ENCODE results near the gene TENM3.
"Not testable (repeated sequence)": the region's sequence is repeated elsewhere in the genome, so short reads cannot be mapped to it uniquely, and the experiment has no call there.

The TENM3 gene

DNA sequence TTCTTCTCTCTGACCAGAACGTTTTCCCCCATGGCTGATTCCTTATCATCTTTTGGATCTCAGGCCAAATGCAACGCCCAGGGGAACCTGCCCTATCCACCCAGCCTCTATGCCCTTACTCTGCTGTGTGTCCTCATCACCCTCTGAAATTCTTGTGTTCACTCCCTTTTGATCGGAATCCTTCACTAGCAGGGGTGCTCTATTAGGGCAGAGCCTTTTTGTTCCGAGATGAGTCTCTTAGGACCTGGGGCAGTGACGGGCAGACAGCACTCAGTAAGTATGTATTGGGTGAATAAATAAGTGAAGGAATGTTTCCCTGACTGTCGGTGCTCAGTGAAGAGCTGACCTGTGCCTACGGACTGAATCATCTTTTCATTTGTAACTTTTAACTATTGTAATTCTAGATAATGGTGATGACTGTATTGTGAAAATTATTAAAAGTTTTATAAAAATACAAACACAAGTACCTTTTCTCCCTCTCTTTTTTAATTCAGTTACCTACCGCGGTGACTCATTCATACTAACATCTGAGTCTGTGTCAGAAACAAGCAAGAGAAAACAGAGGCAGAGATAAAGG is 4.8 kb upstream of the TENM3 start:
- H3K4me1 ChIP-seq (ENCODE audit: insufficient read depth, poor library complexity, severe bottlenecking): peaks cover 30% of the 10 kb centered on the region
- peak overlapping the region; percentile 51 for H3K27ac ChIP-seq (ENCODE audit: poor library complexity, severe bottlenecking)
- H3K27me3 ChIP-seq (ENCODE audit: insufficient read depth, poor library complexity, severe bottlenecking): no peaks in the 10 kb centered on the region
- TF ChIP-seq, protein P1, sequence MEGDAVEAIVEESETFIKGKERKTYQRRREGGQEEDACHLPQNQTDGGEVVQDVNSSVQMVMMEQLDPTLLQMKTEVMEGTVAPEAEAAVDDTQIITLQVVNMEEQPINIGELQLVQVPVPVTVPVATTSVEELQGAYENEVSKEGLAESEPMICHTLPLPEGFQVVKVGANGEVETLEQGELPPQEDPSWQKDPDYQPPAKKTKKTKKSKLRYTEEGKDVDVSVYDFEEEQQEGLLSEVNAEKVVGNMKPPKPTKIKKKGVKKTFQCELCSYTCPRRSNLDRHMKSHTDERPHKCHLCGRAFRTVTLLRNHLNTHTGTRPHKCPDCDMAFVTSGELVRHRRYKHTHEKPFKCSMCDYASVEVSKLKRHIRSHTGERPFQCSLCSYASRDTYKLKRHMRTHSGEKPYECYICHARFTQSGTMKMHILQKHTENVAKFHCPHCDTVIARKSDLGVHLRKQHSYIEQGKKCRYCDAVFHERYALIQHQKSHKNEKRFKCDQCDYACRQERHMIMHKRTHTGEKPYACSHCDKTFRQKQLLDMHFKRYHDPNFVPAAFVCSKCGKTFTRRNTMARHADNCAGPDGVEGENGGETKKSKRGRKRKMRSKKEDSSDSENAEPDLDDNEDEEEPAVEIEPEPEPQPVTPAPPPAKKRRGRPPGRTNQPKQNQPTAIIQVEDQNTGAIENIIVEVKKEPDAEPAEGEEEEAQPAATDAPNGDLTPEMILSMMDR (IDR thresholded peaks at IDR 0.05; ENCODE audit: poor library complexity, severe bottlenecking): no peak
- DNase-seq (ENCODE audit: low spot score) (no peak), ATAC-seq (ENCODE audit: low read depth) (peak; percentile 71)
- H3K4me3 ChIP-seq (ENCODE audit: severe bottlenecking): no peak overlapping the region
- H3K36me3 ChIP-seq (ENCODE audit: low read depth): no peaks in the 10 kb centered on the region
- no peaks in the 10 kb centered on the region for H3K9me3 ChIP-seq (ENCODE audit: severe bottlenecking)

DNA sequence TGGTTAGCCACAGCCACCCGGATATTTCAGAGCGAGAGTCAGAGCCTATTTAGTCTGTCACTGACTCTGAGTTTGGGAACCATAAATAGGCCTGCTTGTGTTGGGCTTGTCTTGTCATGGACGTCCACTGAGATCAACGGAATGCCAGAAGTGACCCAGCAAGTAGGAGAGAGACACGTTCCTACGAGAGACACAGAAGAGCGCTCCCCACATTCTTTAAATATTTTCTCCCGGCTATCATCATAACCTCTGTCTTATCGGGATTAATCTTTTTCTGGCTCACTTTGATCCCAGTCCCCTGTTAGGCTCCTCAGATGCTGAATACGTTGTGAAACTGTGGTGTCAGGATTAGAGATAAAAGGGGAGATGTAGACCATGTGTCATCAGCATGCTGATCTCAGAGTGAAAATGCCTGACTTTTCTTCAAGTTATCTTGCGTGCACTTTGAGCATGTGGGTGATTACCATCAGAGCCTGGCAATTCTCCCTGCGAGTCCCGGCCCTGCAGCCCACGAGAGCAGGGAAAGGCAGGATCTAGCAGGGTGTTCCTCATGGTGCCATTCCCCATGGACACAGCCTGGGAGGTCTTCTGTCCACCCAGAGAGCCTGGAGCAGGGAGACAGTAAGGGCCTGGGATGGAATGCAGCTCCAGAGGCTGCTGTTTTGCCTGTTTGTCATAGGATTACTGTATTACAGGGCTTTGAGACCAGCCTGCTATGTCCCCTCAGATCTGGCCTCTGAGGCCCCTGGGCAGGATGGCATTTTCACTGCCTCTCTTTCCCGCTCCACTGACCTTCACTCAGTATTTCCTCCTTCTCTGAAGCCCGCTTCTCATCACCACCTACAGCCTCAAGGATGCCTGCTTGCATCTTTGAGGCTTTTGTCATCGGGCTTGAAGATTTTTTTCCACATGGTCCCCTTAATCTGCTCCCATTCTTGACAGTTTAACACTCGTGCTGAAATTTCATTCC is 2.8 kb upstream of the TENM3 start:
- Histone ChIP-seq H3K4me3 (ENCODE audit: severe bottlenecking) (no peak overlapping the region), H3K9me3 (ENCODE audit: severe bottlenecking) (no peaks in the 10 kb centered on the region), H3K27me3 (ENCODE audit: insufficient read depth, poor library complexity, severe bottlenecking) (no peaks in the 10 kb centered on the region), H3K27ac (ENCODE audit: poor library complexity, severe bottlenecking) (peak overlapping the region; percentile 51), H3K4me1 (ENCODE audit: insufficient read depth, poor library complexity, severe bottlenecking) (peaks cover 33% of the 10 kb centered on the region), H3K36me3 (ENCODE audit: low read depth) (no peaks in the 10 kb centered on the region)
- no peak for DNase-seq (ENCODE audit: low spot score)
- peak; percentile 64 for ATAC-seq (ENCODE audit: low read depth)
- TF ChIP-seq, protein P1 (IDR thresholded peaks at IDR 0.05; ENCODE audit: poor library complexity, severe bottlenecking): no peak

DNA sequence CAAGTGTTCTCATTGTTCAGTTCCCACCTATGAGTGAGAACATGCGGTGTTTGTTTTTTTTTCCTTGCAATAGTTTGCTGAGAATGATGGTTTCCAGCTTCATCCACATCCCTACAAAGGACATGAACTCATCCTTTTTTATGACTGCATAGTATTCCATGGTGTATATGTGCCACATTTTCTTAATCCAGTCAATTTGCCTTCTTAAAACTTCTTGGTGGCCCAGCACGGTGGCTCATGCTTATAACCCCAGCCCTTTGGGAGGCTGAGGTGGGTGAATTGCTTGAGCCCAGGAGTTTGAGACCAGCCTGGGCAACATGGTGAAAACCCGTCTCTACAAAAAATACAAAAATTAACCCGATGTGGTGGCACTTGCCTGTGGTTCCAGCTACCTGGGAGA is 942 bp upstream of the TENM3 start:
- not testable (repeated sequence) for H3K27ac ChIP-seq (ENCODE audit: poor library complexity, severe bottlenecking); H3K9me3 ChIP-seq (ENCODE audit: severe bottlenecking); H3K36me3 ChIP-seq (ENCODE audit: low read depth); DNase-seq (ENCODE audit: low spot score); ATAC-seq (ENCODE audit: low read depth); H3K27me3 ChIP-seq (ENCODE audit: insufficient read depth, poor library complexity, severe bottlenecking); H3K4me3 ChIP-seq (ENCODE audit: severe bottlenecking)
- H3K4me1 ChIP-seq (ENCODE audit: insufficient read depth, poor library complexity, severe bottlenecking): peaks cover 49% of the 10 kb centered on the region

DNA sequence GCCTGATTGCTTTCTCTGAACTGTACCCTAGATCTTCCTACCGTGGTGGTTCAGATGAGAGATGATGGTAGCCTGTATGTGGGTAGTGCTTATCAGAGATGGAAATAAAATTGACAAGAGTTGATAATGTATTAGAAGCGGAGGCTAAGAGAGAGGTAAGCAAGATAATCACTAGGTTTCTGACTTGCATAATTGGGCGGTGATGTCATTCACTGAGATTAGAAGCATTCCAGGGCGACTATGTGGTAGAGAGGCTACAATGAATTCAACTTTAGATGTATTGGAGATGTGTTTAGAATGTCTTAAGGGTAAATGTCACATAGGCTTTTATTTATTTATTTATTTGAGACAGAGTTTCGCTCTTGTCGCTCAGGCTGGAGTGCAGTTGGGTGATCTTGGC is 415 bp upstream of the TENM3 start:
- H3K27ac ChIP-seq (ENCODE audit: poor library complexity, severe bottlenecking): no peak overlapping the region
- H3K27me3 ChIP-seq (ENCODE audit: insufficient read depth, poor library complexity, severe bottlenecking): no peaks in the 10 kb centered on the region
- ATAC-seq (ENCODE audit: low read depth): no peak
- no peaks in the 10 kb centered on the region for H3K9me3 ChIP-seq (ENCODE audit: severe bottlenecking)
- H3K36me3 ChIP-seq (ENCODE audit: low read depth): no peaks in the 10 kb centered on the region
- H3K4me3 ChIP-seq (ENCODE audit: severe bottlenecking): no peak overlapping the region
- DNase-seq (ENCODE audit: low spot score): no peak
- peaks cover 49% of the 10 kb centered on the region for H3K4me1 ChIP-seq (ENCODE audit: insufficient read depth, poor library complexity, severe bottlenecking)
- TF ChIP-seq, protein P1 (IDR thresholded peaks at IDR 0.05; ENCODE audit: poor library complexity, severe bottlenecking): no peak

DNA sequence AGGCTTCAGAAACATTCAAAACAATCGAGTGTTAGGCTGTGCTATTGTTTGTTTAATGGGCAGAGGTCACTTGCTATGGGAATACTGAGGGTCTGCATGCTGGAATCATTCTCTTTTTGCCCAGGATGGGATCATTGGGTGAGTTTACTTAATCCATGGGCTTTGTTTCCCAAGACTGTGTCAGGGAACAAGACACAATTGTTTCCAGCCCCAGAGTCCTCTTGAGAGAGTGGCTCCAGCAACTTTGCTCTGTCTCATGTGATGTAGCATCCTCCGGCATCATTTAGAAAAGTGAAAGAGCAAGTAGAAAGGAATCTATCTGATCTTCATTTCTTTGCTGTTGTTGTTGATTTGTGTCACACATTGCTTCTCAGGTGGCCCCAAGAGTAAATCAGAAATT is 1.8 kb downstream of the TENM3 start:
- DNase-seq (ENCODE audit: low spot score) (no peak), ATAC-seq (ENCODE audit: low read depth) (no peak)
- no peak overlapping the region for H3K4me3 ChIP-seq (ENCODE audit: severe bottlenecking)
- H3K36me3 ChIP-seq (ENCODE audit: low read depth): no peaks in the 10 kb centered on the region
- H3K9me3 ChIP-seq (ENCODE audit: severe bottlenecking): no peaks in the 10 kb centered on the region
- TF ChIP-seq, protein P1 (IDR thresholded peaks at IDR 0.05; ENCODE audit: poor library complexity, severe bottlenecking): no peak
- H3K27me3 ChIP-seq (ENCODE audit: insufficient read depth, poor library complexity, severe bottlenecking): no peaks in the 10 kb centered on the region
- no peak overlapping the region for H3K27ac ChIP-seq (ENCODE audit: poor library complexity, severe bottlenecking)
- peaks cover 30% of the 10 kb centered on the region for H3K4me1 ChIP-seq (ENCODE audit: insufficient read depth, poor library complexity, severe bottlenecking)

Data from RWPE2 (cell line).